NT2/D1 (cell line): Measurements from ENCODE around the gene GPR17.

Experiments used
- SUZ12 ChIP-seq: IDR thresholded peaks from 2 replicates; pipeline ENCODE4 v1.6.1; 2011; ENCODE audit not compliant: insufficient read length, insufficient read depth; ENCODE audit errors: extremely low read depth
- YY1 ChIP-seq: IDR thresholded peaks from 2 replicates; pipeline ENCODE4 v1.6.1; 2011; ENCODE audit not compliant: insufficient read length, insufficient read depth

GRCh38 chr2:127632592-127633489 lies 13.1 kb upstream of the GPR17 start:
- TF ChIP-seq SUZ12 (no peak), YY1 (no peak)
